ENCODE measurements around the gene ECHDC3. TPM values are rescaled to one million over a fixed set of nuclear protein-coding genes. Genes with fewer than 3 reads are reported as not detected.

Gene ECHDC3
- total and polyA plus RNA-seq, 2 of the 8 experiments (the other 6 are each of a cell fraction or from before 2014, with no cell fraction given): 15.6 to 19.9 TPM

DNA sequence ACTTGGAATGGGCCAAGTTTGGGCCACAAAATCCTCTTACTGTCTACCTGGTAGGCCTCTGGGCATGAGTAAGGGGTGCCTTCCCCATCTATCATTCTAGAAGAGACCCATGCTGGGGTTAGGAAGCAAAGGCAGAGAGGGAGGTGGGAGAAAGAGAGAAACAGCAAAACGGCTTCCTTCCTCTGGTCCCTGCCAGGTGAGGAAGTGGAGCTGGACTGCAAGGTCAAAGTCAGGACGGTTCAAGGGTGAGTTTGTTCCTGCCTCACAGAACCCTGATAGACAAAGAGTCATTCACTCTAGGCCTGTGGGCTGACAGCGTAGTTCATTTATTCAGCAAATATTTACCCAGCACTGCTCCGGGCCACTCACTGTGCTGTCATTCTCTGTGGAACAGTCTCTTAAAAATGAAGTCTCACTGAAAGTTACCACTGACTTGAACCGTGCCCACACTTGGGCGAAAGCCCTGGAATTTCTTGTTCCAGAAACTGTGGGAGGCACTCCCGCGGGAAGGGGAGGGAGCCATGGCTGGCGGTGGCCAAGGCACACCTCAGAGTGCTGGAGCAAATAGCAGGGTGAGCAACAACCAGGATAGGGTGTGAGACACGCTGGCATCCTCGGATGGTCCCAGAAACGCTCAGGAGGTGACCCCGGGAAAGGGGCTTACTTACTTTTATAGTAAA, 26.2 kb upstream of the ECHDC3 start:
- no peaks in the 10 kb centered on the region for H3K79me1 ChIP-seq (ENCODE audit: low read depth, low read length)
- no peak overlapping the region for H3K18ac ChIP-seq (ENCODE audit: extremely low read depth, low read length)
- H2BK20ac ChIP-seq (ENCODE audit: low read length): no peak overlapping the region
- H4K20me1 ChIP-seq (replicated peaks in 1 of 2; ENCODE audit: control insufficient read depth in 1 of 2, insufficient read depth in 2 of 2, low read length in 2 of 2): no peaks in the 10 kb centered on the region
- no peak overlapping the region for H4K91ac ChIP-seq (replicated peaks; ENCODE audit: insufficient read length, low read length)
- H3K56ac ChIP-seq (replicated peaks; ENCODE audit: insufficient read length, low read depth, low read length): no peak overlapping the region
- 92% methylated on average over 12 of the region's 13 CpGs; no CpG with 5 or more reads in 1 of the 2 experiments for WGBS, 2 experiments (ENCODE audit: extremely low coverage in 1 of 2, insufficient coverage in 1 of 2, insufficient read length in 1 of 2, insufficient replicate concordance in 2 of 2, low coverage in 1 of 2, low lambda C conversion rate in 2 of 2, missing lambda C conversion rate in 1 of 2)
- ChIA-PET POLR2A (ENCODE audit: partially characterized antibody) (no interaction called here), CTCF (ENCODE audit: partially characterized antibody) (interaction anchor here (0.6 to 1.1 kb wide), 4 partner anchors 23 to 76 kb away, joined by 3 to 4 read pairs (median 4); no protein-coding TSS in a partner anchor)
- H3K4me2 ChIP-seq (ENCODE audit: insufficient read depth in 1 of 2, low read depth in 2 of 2, low read length in 2 of 2): no peak overlapping the region
- H4K5ac ChIP-seq (ENCODE audit: insufficient read length, low read depth, low read length): no peak overlapping the region
- H3K23me2 ChIP-seq (ENCODE audit: low read depth, low read length): no peaks in the 10 kb centered on the region
- H2BK5ac ChIP-seq (ENCODE audit: low read depth, low read length): no peak overlapping the region
- no peaks in the 10 kb centered on the region for H3K79me2 ChIP-seq (ENCODE audit: control insufficient read depth in 1 of 2, insufficient read depth in 2 of 2, low read length in 2 of 2)
- H3K9me3 ChIP-seq (ENCODE audit: insufficient read depth in 2 of 2, low read depth in 1 of 2, low read length in 1 of 2): no peaks in the 10 kb centered on the region
- DNase-seq (ENCODE audit: low read depth in 1 of 2, low spot score in 2 of 2): no peak
- no peaks in the 10 kb centered on the region for H3K4me1 ChIP-seq (replicated peaks in 1 of 4; ENCODE audit: control insufficient read depth in 3 of 4, insufficient read depth in 4 of 4, low read length in 3 of 4)
- H2BK12ac ChIP-seq (ENCODE audit: low read depth, low read length): no peak overlapping the region
- H4K8ac ChIP-seq (ENCODE audit: extremely low read depth, insufficient read depth, low read length): peak overlapping the region; percentile 16; the same call in 1 of the 2 replicates
- no peaks in the 10 kb centered on the region for H3K36me3 ChIP-seq (ENCODE audit: control insufficient read depth in 2 of 4, insufficient read depth in 4 of 4, low read length in 3 of 4)
- no peak overlapping the region for H2BK120ac ChIP-seq (replicated peaks; ENCODE audit: low read depth, low read length)
- FAIRE-seq: no peak
- H3K23ac ChIP-seq (ENCODE audit: insufficient read length): no peak overlapping the region
- H3K14ac ChIP-seq (ENCODE audit: insufficient read length): no peak overlapping the region
- TF ChIP-seq BACH1 (IDR thresholded peaks at IDR 0.05; ENCODE audit: low read length) (no peak), KDM4A (IDR thresholded peaks at IDR 0.05; ENCODE audit: low read depth, low read length, severe bottlenecking) (no peak)
- no peak overlapping the region for H2BK15ac ChIP-seq (ENCODE audit: low read length)
- no peak overlapping the region for H3K4ac ChIP-seq (replicated peaks; ENCODE audit: insufficient read length, low read depth, low read length)
- H3K9ac ChIP-seq (replicated peaks in 1 of 4; ENCODE audit: extremely low read depth in 1 of 4, low read depth in 3 of 4, low read length in 3 of 4): no peak overlapping the region
- H2AFZ ChIP-seq (ENCODE audit: low read length): no peak overlapping the region
- H2AK5ac ChIP-seq (ENCODE audit: low read depth, low read length): no peak overlapping the region
- no peak overlapping the region for H3K4me3 ChIP-seq (ENCODE audit: extremely low read depth in 1 of 4, insufficient read depth in 2 of 4, low read depth in 3 of 4, low read length in 4 of 4)
- H3K27me3 ChIP-seq (replicated peaks in 1 of 4; ENCODE audit: control insufficient read depth in 3 of 4, extremely low read depth in 1 of 4, insufficient read depth in 3 of 4, low read length in 3 of 4): no peaks in the 10 kb centered on the region
- no peak overlapping the region for H3K27ac ChIP-seq (ENCODE audit: low read depth, low read length)

Measured in H1 (cell line).